ENCODE measurements around the gene ADCK1.
"Not testable (repeated sequence)": the region's sequence is repeated elsewhere in the genome, so short reads cannot be mapped to it uniquely, and the experiment has no call there.

Gene ADCK1

GRCh38 chr14:77812028-77812427 lies 12.1 kb downstream of the ADCK1 start:
- DNase-seq (ENCODE audit: low spot score): no peak

- not testable (repeated sequence) for DNase-seq (ENCODE audit: low spot score)
These were observed 12.8 kb downstream of the ADCK1 start for GRCh38 chr14:77812682-77813081.

- DNase-seq (ENCODE audit: low spot score): no peak
These were observed 22.4 kb downstream of the ADCK1 start for GRCh38 chr14:77822307-77822706.

- no peak for DNase-seq (ENCODE audit: low spot score)
These were observed 22.8 kb downstream of the ADCK1 start for GRCh38 chr14:77822741-77823140.

GRCh38 chr14:77823378-77823777 lies 23.5 kb downstream of the ADCK1 start:
- no peak for DNase-seq (ENCODE audit: low spot score)

GRCh38 chr14:77825895-77826519 lies 26.1 kb downstream of the ADCK1 start:
- DNase-seq (ENCODE audit: low spot score): peak; percentile 40

GRCh38 chr14:77830692-77831091 lies 30.8 kb downstream of the ADCK1 start:
- no peak for DNase-seq (ENCODE audit: low spot score)

GRCh38 chr14:77832297-77832696 lies 32.4 kb downstream of the ADCK1 start:
- peak; percentile 49 for DNase-seq (ENCODE audit: low spot score)

- no peak for DNase-seq (ENCODE audit: low spot score)
These were observed 38.0 kb downstream of the ADCK1 start for GRCh38 chr14:77837926-77838325.

GRCh38 chr14:77838831-77839511 lies 39.1 kb downstream of the ADCK1 start:
- DNase-seq (ENCODE audit: low spot score): peak; percentile 92

- DNase-seq (ENCODE audit: low spot score): peak; percentile 35
These were observed 43.3 kb downstream of the ADCK1 start for GRCh38 chr14:77843195-77843594.

GRCh38 chr14:77843651-77844050 lies 43.7 kb downstream of the ADCK1 start:
- no peak for DNase-seq (ENCODE audit: low spot score)

- DNase-seq (ENCODE audit: low spot score): no peak
These were observed 44.9 kb downstream of the ADCK1 start for GRCh38 chr14:77844802-77845201.

GRCh38 chr14:77848031-77848430 lies 48.1 kb downstream of the ADCK1 start:
- DNase-seq (ENCODE audit: low spot score): no peak

- DNase-seq (ENCODE audit: low spot score): no peak
These were observed 49.8 kb downstream of the ADCK1 start for GRCh38 chr14:77849711-77850110.

GRCh38 chr14:77853919-77854318 lies 54.0 kb downstream of the ADCK1 start:
- no peak for DNase-seq (ENCODE audit: low spot score)

- DNase-seq (ENCODE audit: low spot score): no peak
These were observed 57.0 kb downstream of the ADCK1 start for GRCh38 chr14:77856941-77857340.

GRCh38 chr14:77859934-77860570 lies 60.1 kb downstream of the ADCK1 start:
- no peak for DNase-seq (ENCODE audit: low spot score)

GRCh38 chr14:77861201-77861600 lies 61.3 kb downstream of the ADCK1 start:
- DNase-seq (ENCODE audit: low spot score): no peak

- DNase-seq (ENCODE audit: low spot score): peak; percentile 85
These were observed 62.4 kb downstream of the ADCK1 start for GRCh38 chr14:77862154-77862786.

- no peak for DNase-seq (ENCODE audit: low spot score)
These were observed 64.2 kb downstream of the ADCK1 start for GRCh38 chr14:77864085-77864484.

GRCh38 chr14:77864580-77864979 lies 64.7 kb downstream of the ADCK1 start:
- DNase-seq (ENCODE audit: low spot score): no peak

- DNase-seq (ENCODE audit: low spot score): no peak
These were observed 65.5 kb downstream of the ADCK1 start for GRCh38 chr14:77865455-77865854.

Data from Ammon's horn (tissue), 1 donor.